ENCODE data around the gene TANGO2.

Gene TANGO2

DNA sequence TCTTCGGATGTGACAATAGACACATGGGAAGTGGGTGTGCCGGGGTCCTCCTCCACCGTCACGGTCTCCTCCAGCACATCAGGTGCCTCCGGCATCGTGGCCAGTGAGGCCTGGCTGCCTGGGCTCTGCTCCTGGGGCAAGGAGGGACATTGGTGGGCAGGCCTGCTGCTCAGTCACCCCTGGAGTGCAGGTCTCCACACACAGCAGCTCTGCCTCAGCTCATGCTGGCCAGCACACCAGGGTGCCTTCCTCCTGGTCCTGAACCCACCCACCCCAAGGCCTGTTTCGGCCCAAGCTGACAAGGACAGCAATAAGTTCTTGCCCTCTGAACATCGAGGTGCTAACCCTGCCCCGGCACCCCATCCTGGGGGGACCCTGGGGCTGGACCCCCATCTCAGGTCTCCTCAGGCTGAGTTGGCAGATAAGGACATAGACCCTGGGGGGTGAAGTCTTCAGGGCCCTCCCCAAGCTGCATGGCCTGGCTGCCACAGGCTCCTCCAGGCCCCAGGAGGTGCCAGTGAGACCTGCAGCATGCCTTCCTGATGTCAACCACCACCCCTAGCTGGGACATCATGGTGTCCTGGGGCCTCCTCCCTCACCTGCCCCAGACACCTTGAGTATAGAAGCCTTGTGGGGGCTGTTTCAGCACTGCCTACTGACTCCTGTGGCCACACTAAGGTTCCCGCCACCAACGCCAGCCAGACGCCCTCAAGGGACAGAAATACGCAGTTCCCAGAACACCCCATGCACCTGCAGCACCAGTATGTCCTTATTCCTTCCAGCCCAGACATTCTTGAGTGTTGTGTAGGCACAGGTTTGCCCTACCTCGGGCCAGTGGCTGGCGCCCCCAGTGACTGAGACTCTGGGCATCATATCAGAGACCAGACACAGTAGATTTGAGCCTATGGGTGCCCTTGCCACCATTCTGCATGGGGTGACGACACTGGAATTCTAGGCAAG is 38.7 kb upstream of the TANGO2 start:
- no peak overlapping the region for H3K18ac ChIP-seq (ENCODE audit: low read length)
- H3K23ac ChIP-seq (ENCODE audit: low read depth, low read length, poor library complexity): peak overlapping the region; percentile 4
- H2BK120ac ChIP-seq (ENCODE audit: low read depth, low read length): no peak overlapping the region
- H4K8ac ChIP-seq (ENCODE audit: low read depth, low read length): no peak overlapping the region
- H3K9ac ChIP-seq (ENCODE audit: low read depth, low read length, poor library complexity): no peak overlapping the region
- H3K9me3 ChIP-seq (replicated peaks in 1 of 2; ENCODE audit: control insufficient read depth in 2 of 2, insufficient read depth in 1 of 2, low read depth in 1 of 2, low read length in 2 of 2): no peaks in the 10 kb centered on the region
- H3K4me3 ChIP-seq (ENCODE audit: low read length in 2 of 2): no peak overlapping the region
- no peak overlapping the region for H2AFZ ChIP-seq (ENCODE audit: low read length)
- H2BK5ac ChIP-seq (ENCODE audit: low read length): no peak overlapping the region
- H3K79me1 ChIP-seq (ENCODE audit: low read depth, low read length): peaks cover 28% of the 10 kb centered on the region
- no peak overlapping the region for H3K14ac ChIP-seq (ENCODE audit: low read length)
- no peak overlapping the region for H3K4ac ChIP-seq (ENCODE audit: low read length)
- no peak overlapping the region for H4K91ac ChIP-seq (ENCODE audit: low read depth, low read length, poor library complexity)
- H2BK15ac ChIP-seq (ENCODE audit: low read length): no peak overlapping the region
- no peak overlapping the region for H3K27ac ChIP-seq (replicated peaks; ENCODE audit: low read length)
- no CpG with 5 or more reads among the region's 16 CpGs for WGBS, 2 donors (ENCODE audit: extremely low coverage in 2 of 2, insufficient read length in 2 of 2, insufficient replicate concordance in 1 of 2)
- H3K36me3 ChIP-seq (replicated peaks in 1 of 2; ENCODE audit: control insufficient read depth in 2 of 2, insufficient read depth in 2 of 2, low read length in 2 of 2): peaks cover 43 to 68% of the 10 kb centered on the region in 2 donors
- H3K27me3 ChIP-seq (ENCODE audit: control insufficient read depth in 3 of 3, insufficient read depth in 3 of 3, low read depth in 1 of 3, low read length in 3 of 3): no peaks in the 10 kb centered on the region
- no peak overlapping the region for H2AK5ac ChIP-seq (ENCODE audit: low read depth, low read length)
- no peak overlapping the region for H2BK12ac ChIP-seq (ENCODE audit: low read length)
- peaks cover 17 to 19% of the 10 kb centered on the region in 2 donors for H3K4me1 ChIP-seq (ENCODE audit: control insufficient read depth in 2 of 2, insufficient read depth in 1 of 2, low read depth in 1 of 2, low read length in 2 of 2)
- no peak overlapping the region for H3K4me2 ChIP-seq (ENCODE audit: insufficient read depth, low read length, poor library complexity, severe bottlenecking)
- no peak for DNase-seq (ENCODE audit: low spot score)

GRCh38 chr22:19982991-19983578 is 37.8 kb upstream of the TANGO2 start:
- Histone ChIP-seq H4K91ac (ENCODE audit: low read depth, low read length, poor library complexity) (no peak overlapping the region), H2BK12ac (ENCODE audit: low read length) (no peak overlapping the region), H3K4me1 (ENCODE audit: control insufficient read depth in 2 of 2, insufficient read depth in 1 of 2, low read depth in 1 of 2, low read length in 2 of 2) (peaks cover 20 to 23% of the 10 kb centered on the region in 2 donors), H3K27me3 (ENCODE audit: control insufficient read depth in 3 of 3, insufficient read depth in 3 of 3, low read depth in 1 of 3, low read length in 3 of 3) (no peaks in the 10 kb centered on the region), H2BK120ac (ENCODE audit: low read depth, low read length) (no peak overlapping the region), H3K23ac (ENCODE audit: low read depth, low read length, poor library complexity) (no peak overlapping the region), H3K27ac (replicated peaks; ENCODE audit: low read length) (no peak overlapping the region), H2BK5ac (ENCODE audit: low read length) (peak overlapping the region; percentile 29), H3K4me3 (ENCODE audit: low read length in 2 of 2) (no peak overlapping the region), H3K9me3 (replicated peaks in 1 of 2; ENCODE audit: control insufficient read depth in 2 of 2, insufficient read depth in 1 of 2, low read depth in 1 of 2, low read length in 2 of 2) (no peaks in the 10 kb centered on the region), H3K36me3 (replicated peaks in 1 of 2; ENCODE audit: control insufficient read depth in 2 of 2, insufficient read depth in 2 of 2, low read length in 2 of 2) (peaks cover 38 to 59% of the 10 kb centered on the region in 2 donors), H3K4me2 (ENCODE audit: insufficient read depth, low read length, poor library complexity, severe bottlenecking) (no peak overlapping the region), H2AFZ (ENCODE audit: low read length) (no peak overlapping the region), H4K8ac (ENCODE audit: low read depth, low read length) (no peak overlapping the region), H3K4ac (ENCODE audit: low read length) (no peak overlapping the region), H3K79me1 (ENCODE audit: low read depth, low read length) (peaks cover 28% of the 10 kb centered on the region), H2AK5ac (ENCODE audit: low read depth, low read length) (no peak overlapping the region), H3K9ac (ENCODE audit: low read depth, low read length, poor library complexity) (no peak overlapping the region), H3K18ac (ENCODE audit: low read length) (no peak overlapping the region), H2BK15ac (ENCODE audit: low read length) (no peak overlapping the region), H3K14ac (ENCODE audit: low read length) (no peak overlapping the region)
- DNase-seq (ENCODE audit: low spot score): no peak
- no CpG with 5 or more reads among the region's 8 CpGs for WGBS, 2 donors (ENCODE audit: extremely low coverage in 2 of 2, insufficient read length in 2 of 2, insufficient replicate concordance in 1 of 2)

- H3K9me3 ChIP-seq (replicated peaks in 1 of 2; ENCODE audit: control insufficient read depth in 2 of 2, insufficient read depth in 1 of 2, low read depth in 1 of 2, low read length in 2 of 2): no peaks in the 10 kb centered on the region
- no peak overlapping the region for H4K8ac ChIP-seq (ENCODE audit: low read depth, low read length)
- H2BK120ac ChIP-seq (ENCODE audit: low read depth, low read length): no peak overlapping the region
- no peak overlapping the region for H2AFZ ChIP-seq (ENCODE audit: low read length)
- no peak overlapping the region for H2AK5ac ChIP-seq (ENCODE audit: low read depth, low read length)
- no peak overlapping the region for H3K18ac ChIP-seq (ENCODE audit: low read length)
- H3K27me3 ChIP-seq (ENCODE audit: control insufficient read depth in 3 of 3, insufficient read depth in 3 of 3, low read depth in 1 of 3, low read length in 3 of 3): no peaks in the 10 kb centered on the region
- WGBS, 2 donors (ENCODE audit: extremely low coverage in 2 of 2, insufficient read length in 2 of 2, insufficient replicate concordance in 1 of 2): no CpG with 5 or more reads among the region's 5 CpGs
- no peak for DNase-seq (ENCODE audit: low spot score)
- H2BK5ac ChIP-seq (ENCODE audit: low read length): no peak overlapping the region
- H3K27ac ChIP-seq (replicated peaks; ENCODE audit: low read length): no peak overlapping the region
- H3K9ac ChIP-seq (ENCODE audit: low read depth, low read length, poor library complexity): peak overlapping the region; percentile 39
- peaks cover 33 to 53% of the 10 kb centered on the region in 2 donors for H3K36me3 ChIP-seq (replicated peaks in 1 of 2; ENCODE audit: control insufficient read depth in 2 of 2, insufficient read depth in 2 of 2, low read length in 2 of 2)
- H3K4me3 ChIP-seq (ENCODE audit: low read length in 2 of 2): no peak overlapping the region
- peaks cover 28% of the 10 kb centered on the region for H3K79me1 ChIP-seq (ENCODE audit: low read depth, low read length)
- H3K14ac ChIP-seq (ENCODE audit: low read length): no peak overlapping the region
- H4K91ac ChIP-seq (ENCODE audit: low read depth, low read length, poor library complexity): no peak overlapping the region
- H3K4me2 ChIP-seq (ENCODE audit: insufficient read depth, low read length, poor library complexity, severe bottlenecking): no peak overlapping the region
- H2BK12ac ChIP-seq (ENCODE audit: low read length): no peak overlapping the region
- no peak overlapping the region for H3K23ac ChIP-seq (ENCODE audit: low read depth, low read length, poor library complexity)
- H3K4me1 ChIP-seq (ENCODE audit: control insufficient read depth in 2 of 2, insufficient read depth in 1 of 2, low read depth in 1 of 2, low read length in 2 of 2): peaks cover 20 to 23% of the 10 kb centered on the region in 2 donors
- no peak overlapping the region for H3K4ac ChIP-seq (ENCODE audit: low read length)
- no peak overlapping the region for H2BK15ac ChIP-seq (ENCODE audit: low read length)
These were observed 37.2 kb upstream of the TANGO2 start for GRCh38 chr22:19983741-19984140.

DNA sequence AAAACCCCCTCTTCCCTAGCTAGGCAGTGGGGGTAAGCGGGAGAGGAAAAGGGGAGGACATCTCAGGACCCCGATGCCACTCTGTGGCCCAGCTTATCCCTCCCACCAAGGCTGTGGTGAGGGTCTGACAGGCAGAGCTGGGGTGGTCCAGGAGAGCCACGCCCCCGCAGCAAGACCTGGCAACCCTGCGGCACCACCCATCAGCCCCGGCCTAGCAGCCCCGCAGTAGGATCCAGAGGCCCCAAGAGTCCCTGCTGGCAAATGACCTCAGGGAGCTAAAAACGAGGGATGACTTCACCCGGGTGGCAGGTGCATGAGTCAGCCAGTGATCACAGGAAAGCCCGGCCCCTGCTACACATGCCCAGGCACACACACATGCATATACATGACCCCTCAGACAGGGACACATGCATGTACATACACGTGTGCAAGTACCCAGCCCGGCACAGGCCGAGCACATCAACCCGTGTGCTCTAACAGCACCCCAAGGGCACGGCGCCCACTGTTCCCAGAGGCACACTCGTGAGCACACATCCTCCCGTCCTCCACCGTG is 36.6 kb upstream of the TANGO2 start:
- H3K9ac ChIP-seq (ENCODE audit: low read depth, low read length, poor library complexity): peak overlapping the region; percentile 72
- peak overlapping the region; percentile 1 for H2BK5ac ChIP-seq (ENCODE audit: low read length)
- no peak overlapping the region for H4K91ac ChIP-seq (ENCODE audit: low read depth, low read length, poor library complexity)
- DNase-seq (ENCODE audit: low spot score): no peak
- WGBS, 2 donors (ENCODE audit: extremely low coverage in 2 of 2, insufficient read length in 2 of 2, insufficient replicate concordance in 1 of 2): no CpG with 5 or more reads among the region's 19 CpGs
- no peak overlapping the region for H3K27ac ChIP-seq (replicated peaks; ENCODE audit: low read length)
- H3K79me1 ChIP-seq (ENCODE audit: low read depth, low read length): peaks cover 27% of the 10 kb centered on the region
- H3K14ac ChIP-seq (ENCODE audit: low read length): no peak overlapping the region
- peak overlapping the region; percentile 25 for H3K18ac ChIP-seq (ENCODE audit: low read length)
- peaks cover 20 to 23% of the 10 kb centered on the region in 2 donors for H3K4me1 ChIP-seq (ENCODE audit: control insufficient read depth in 2 of 2, insufficient read depth in 1 of 2, low read depth in 1 of 2, low read length in 2 of 2)
- peak overlapping the region; percentile 45 for H3K23ac ChIP-seq (ENCODE audit: low read depth, low read length, poor library complexity)
- H3K4ac ChIP-seq (ENCODE audit: low read length): no peak overlapping the region
- H3K4me2 ChIP-seq (ENCODE audit: insufficient read depth, low read length, poor library complexity, severe bottlenecking): no peak overlapping the region
- no peak overlapping the region for H2BK12ac ChIP-seq (ENCODE audit: low read length)
- peaks cover 27 to 47% of the 10 kb centered on the region in 2 donors for H3K36me3 ChIP-seq (replicated peaks in 1 of 2; ENCODE audit: control insufficient read depth in 2 of 2, insufficient read depth in 2 of 2, low read length in 2 of 2)
- no peaks in the 10 kb centered on the region for H3K9me3 ChIP-seq (replicated peaks in 1 of 2; ENCODE audit: control insufficient read depth in 2 of 2, insufficient read depth in 1 of 2, low read depth in 1 of 2, low read length in 2 of 2)
- no peak overlapping the region for H3K4me3 ChIP-seq (ENCODE audit: low read length in 2 of 2)
- H2AK5ac ChIP-seq (ENCODE audit: low read depth, low read length): no peak overlapping the region
- no peak overlapping the region for H2BK15ac ChIP-seq (ENCODE audit: low read length)
- H3K27me3 ChIP-seq (ENCODE audit: control insufficient read depth in 3 of 3, insufficient read depth in 3 of 3, low read depth in 1 of 3, low read length in 3 of 3): no peaks in the 10 kb centered on the region
- H4K8ac ChIP-seq (ENCODE audit: low read depth, low read length): peak overlapping the region; percentile 19
- H2BK120ac ChIP-seq (ENCODE audit: low read depth, low read length): no peak overlapping the region
- H2AFZ ChIP-seq (ENCODE audit: low read length): no peak overlapping the region
